ENCODE measurements around the gene LACTB. TPM values are rescaled to one million over a fixed set of nuclear protein-coding genes. Genes with fewer than 3 reads are reported as not detected.

The LACTB gene
- total and polyA plus RNA-seq, 11 donors = 17.9 to 31.0 (median 22.7) TPM

DNA sequence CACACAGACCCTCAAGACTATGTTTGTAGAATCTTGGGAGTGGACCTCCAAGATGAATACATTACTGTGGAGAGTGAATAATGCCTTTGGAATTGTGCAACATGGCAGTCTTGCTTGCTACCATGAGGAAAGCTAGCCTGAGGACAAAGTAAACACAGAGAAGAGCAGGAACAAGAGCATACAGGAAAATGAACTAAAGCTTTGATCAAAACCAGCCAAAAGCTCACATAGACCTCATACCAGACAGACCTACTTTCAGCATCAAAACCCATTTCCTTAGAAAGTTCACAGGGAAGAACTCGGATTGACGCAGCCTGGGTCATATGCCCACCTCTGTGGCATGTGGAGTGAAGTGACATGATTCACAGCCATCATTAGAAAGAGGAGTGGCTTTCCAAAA, 64.4 kb downstream of the LACTB start:
- WGBS, 4 donors = 41 to 82% (median 54%) methylated on average over 2 of the region's 2 CpGs
- DNase-seq (no peak), ATAC-seq (no peak)
- no peak overlapping the region for H3K27ac ChIP-seq
- no peaks in the 10 kb centered on the region for H3K9me3 ChIP-seq
- no peaks in the 10 kb centered on the region for H3K27me3 ChIP-seq
- H3K36me3 ChIP-seq = no peaks in the 10 kb centered on the region
- TF ChIP-seq, protein P1, sequence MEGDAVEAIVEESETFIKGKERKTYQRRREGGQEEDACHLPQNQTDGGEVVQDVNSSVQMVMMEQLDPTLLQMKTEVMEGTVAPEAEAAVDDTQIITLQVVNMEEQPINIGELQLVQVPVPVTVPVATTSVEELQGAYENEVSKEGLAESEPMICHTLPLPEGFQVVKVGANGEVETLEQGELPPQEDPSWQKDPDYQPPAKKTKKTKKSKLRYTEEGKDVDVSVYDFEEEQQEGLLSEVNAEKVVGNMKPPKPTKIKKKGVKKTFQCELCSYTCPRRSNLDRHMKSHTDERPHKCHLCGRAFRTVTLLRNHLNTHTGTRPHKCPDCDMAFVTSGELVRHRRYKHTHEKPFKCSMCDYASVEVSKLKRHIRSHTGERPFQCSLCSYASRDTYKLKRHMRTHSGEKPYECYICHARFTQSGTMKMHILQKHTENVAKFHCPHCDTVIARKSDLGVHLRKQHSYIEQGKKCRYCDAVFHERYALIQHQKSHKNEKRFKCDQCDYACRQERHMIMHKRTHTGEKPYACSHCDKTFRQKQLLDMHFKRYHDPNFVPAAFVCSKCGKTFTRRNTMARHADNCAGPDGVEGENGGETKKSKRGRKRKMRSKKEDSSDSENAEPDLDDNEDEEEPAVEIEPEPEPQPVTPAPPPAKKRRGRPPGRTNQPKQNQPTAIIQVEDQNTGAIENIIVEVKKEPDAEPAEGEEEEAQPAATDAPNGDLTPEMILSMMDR (IDR thresholded peaks at IDR 0.05) = no peak
- no peak for TF ChIP-seq POLR2A (IDR thresholded peaks at IDR 0.05)
- peaks cover 0 to 17% (median 7%) of the 10 kb centered on the region in 12 donors for H3K4me1 ChIP-seq
- intact Hi-C loops (cut with DNase I) = loop anchor here in 4 of 10 donors (2.0 to 10.0 kb wide), 4 partner anchors 64 to 219 kb away; partner anchors contain the start of genes APH1B (in 2 of the 4) and LACTB (in 1 of the 4)
- H3K4me3 ChIP-seq = no peak overlapping the region

DNA sequence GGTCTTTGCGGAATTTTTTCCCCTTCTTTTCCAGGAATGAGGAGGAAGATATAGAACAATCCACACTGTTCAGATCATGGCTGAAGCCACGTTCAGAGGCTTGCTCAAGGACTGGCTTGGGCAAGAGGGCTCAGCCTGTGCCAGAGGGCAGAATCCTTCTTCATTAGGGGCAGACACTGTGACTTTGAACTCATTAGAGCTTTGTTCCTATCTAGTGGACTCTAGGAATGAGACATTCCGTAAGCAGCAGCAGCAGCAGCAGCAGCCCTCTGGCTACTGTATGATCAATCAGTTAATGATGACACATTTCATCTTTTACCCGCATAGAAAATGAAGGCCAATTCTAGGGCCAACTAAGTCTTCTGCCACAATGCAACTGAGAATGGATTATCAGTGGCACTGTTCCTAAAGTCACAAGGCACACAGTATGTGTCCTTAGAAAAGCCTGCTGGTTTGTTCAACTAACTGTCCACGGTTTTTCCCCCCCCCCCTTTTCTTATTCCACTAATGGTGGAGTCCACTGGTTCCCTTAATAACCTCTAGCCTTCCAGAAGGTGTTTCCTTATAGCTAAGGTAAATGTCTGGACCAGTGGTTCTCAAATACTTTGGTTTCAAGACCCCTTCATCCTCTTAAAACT, 66.0 kb downstream of the LACTB start:
- Histone ChIP-seq H3K4me3 (no peak overlapping the region), H3K27ac (no peak overlapping the region), H3K36me3 (no peaks in the 10 kb centered on the region), H3K27me3 (no peaks in the 10 kb centered on the region), H3K4me1 (peaks cover 0 to 32% (median 7%) of the 10 kb centered on the region in 12 donors), H3K9me3 (no peaks in the 10 kb centered on the region)
- DNase-seq (no peak), ATAC-seq (no peak)
- 82 to 91% (median 87%) methylated on average over 5 of the region's 5 CpGs for WGBS, 4 donors
- intact Hi-C loops (cut with DNase I) = loop anchor here in 6 of 10 donors (2.0 to 10.0 kb wide), 6 partner anchors 31 to 217 kb away; partner anchors contain the start of genes APH1B (in 3 of the 6), RPS27L (in 2 of the 6) and LACTB (in 1 of the 6)
- TF ChIP-seq POLR2A (IDR thresholded peaks at IDR 0.05) = no peak
- TF ChIP-seq, protein P1 (IDR thresholded peaks at IDR 0.05) = no peak

DNA sequence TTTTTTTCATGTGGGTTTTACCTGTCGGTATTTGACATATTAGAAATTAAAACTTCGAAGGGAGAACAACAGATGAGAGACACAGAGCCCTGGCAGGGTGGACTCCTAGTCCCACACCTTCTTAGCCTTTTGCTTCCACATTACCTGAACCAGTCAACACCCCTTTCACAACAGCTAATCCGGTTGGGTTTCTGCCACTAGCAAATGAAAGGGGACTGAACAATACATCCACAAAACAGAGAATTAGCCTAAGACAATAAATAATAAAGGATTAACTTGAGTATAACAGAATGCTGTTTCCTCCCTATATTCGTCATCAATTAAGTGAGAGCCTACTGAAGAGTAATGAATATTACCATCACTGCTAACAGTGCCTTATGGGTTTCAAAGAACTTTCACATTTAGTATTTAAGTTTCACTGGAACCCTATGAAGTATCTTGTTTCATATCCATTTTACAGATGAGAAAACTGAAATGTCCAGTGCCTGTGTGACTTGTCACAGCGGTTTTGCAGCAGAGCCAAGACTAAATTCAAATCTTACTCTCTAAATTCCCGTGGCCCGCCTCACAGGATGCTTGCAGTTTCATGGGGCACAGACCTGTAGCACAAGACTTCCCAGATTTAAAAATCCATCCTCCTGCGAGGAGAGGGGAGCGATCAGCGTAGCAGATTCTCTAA, 66.7 kb downstream of the LACTB start:
- 44 to 51% (median 50%) methylated on average over 10 of the region's 10 CpGs for WGBS, 4 donors
- TF ChIP-seq POLR2A (IDR thresholded peaks at IDR 0.05) = no peak
- TF ChIP-seq, protein P1 (IDR thresholded peaks at IDR 0.05) = no peak
- DNase-seq (no peak), ATAC-seq (no peak)
- H3K27me3 ChIP-seq = no peaks in the 10 kb centered on the region
- peak overlapping the region in 7 of 12 donors; percentile 26 to 90 (median 82) for H3K27ac ChIP-seq
- peaks cover 0 to 38% (median 8%) of the 10 kb centered on the region in 12 donors for H3K4me1 ChIP-seq
- peak overlapping the region in 11 of 12 donors; percentile 51 to 88 (median 74) for H3K4me3 ChIP-seq
- intact Hi-C loops (cut with DNase I) = loop anchor here in 6 of 10 donors (2.0 to 10.0 kb wide), 6 partner anchors 32 to 216 kb away; partner anchors contain the start of genes APH1B (in 2 of the 6), RPS27L (in 2 of the 6) and LACTB (in 1 of the 6)
- no peaks in the 10 kb centered on the region for H3K36me3 ChIP-seq
- H3K9me3 ChIP-seq = no peaks in the 10 kb centered on the region

Data from heart left ventricle (tissue), 16 donors.